Neutrophil (primary cell): ENCODE results near the gene GIPC2.
"Not testable (repeated sequence)": the region's sequence is repeated elsewhere in the genome, so short reads cannot be mapped to it uniquely, and the experiment has no call there.

ENCODE experiments used
- H3K27ac ChIP-seq: fragments of 200-600 bp; sonication (generic); 2 replicates; pipeline ENCODE4 v1.5.1; 2016; ENCODE audit warnings: mild to moderate bottlenecking, moderate library complexity
- H3K27me3 ChIP-seq: fragments of 200-600 bp; sonication (generic); 2 replicates; pipeline ENCODE4 v1.6.0; 2016; ENCODE audit warnings: mild to moderate bottlenecking
- H3K36me3 ChIP-seq: fragments of 200-600 bp; sonication (generic); 2 replicates; pipeline ENCODE4 v1.5.1; 2017
- H3K4me1 ChIP-seq, 2 experiments: fragments of 200-600 bp in 1 of 2; sonication (generic) in 1 of 2; 1 replicate in 1 of 2; 2 replicates in 1 of 2; pipeline versions ENCODE4 v1.5.1 to v1.6.1; 2013 to 2016; ENCODE audit warnings: low read depth in 1 of 2, low read length in 1 of 2, mild to moderate bottlenecking in 1 of 2, moderate library complexity in 1 of 2; ENCODE audit not compliant: control insufficient read depth in 1 of 2, insufficient read depth in 1 of 2
- H3K4me3 ChIP-seq, 2 experiments: fragments of 200-600 bp in 1 of 2; sonication (generic) in 1 of 2; 1 replicate in 1 of 2; 2 replicates in 1 of 2; pipeline ENCODE4 v1.5.1; 2013 to 2016; ENCODE audit warnings: low read depth in 1 of 2, low read length in 1 of 2, mild to moderate bottlenecking in 1 of 2, moderate library complexity in 1 of 2
- H3K9me3 ChIP-seq: fragments of 200-600 bp; sonication (generic); 2 replicates; pipeline ENCODE4 v1.5.1; 2016
- TF ChIP-seq, protein P1 (sequence below): fragments of 200-600 bp; sonication (generic); IDR thresholded peaks from 2 replicates; pipeline ENCODE4 v1.5.1; 2016; ENCODE audit warnings: antibody characterized with exemption

The GIPC2 gene

DNA sequence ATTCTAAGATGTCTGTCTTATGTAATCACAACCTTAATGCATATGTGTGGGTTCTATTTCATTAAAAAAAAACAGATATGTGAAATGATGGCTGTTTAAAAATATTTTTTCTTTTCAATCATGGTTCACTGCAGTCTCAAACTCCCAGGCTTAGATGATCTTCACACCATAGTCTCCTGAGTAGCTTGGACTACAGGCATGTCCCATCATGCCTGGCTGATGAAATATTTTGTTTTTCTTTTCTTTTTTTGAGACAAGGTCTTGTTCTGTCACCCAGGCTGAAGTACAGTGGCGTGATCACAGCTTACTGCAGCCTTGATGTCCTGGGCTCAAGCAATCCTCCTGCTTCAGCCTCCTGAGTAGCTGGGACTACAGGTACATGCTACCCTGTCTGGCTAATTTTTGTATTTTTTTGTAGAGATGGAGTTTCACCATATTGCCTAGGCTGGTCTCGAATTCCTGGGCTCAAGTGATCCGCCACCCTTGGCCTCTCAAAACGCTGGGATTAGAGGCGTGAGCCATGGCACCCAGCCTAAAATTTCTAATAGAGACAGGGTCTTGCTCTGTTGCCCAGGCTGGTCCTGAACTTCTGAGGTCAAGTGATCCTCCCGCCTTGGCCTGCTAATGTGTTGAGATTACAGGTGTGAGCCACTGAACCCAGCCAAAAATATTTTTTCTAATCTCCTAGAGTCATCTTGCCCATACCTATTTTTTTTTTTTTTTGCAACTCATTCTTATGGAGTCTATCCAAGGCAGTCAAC lies 67.6 kb downstream of the GIPC2 start:
- Histone ChIP-seq H3K36me3 (no peaks in the 10 kb centered on the region), H3K4me3 (no peak overlapping the region), H3K4me1 (no peaks in the 10 kb centered on the region), H3K9me3 (no peaks in the 10 kb centered on the region), H3K27me3 (no peaks in the 10 kb centered on the region), H3K27ac (no peak overlapping the region)
- TF ChIP-seq, protein P1, sequence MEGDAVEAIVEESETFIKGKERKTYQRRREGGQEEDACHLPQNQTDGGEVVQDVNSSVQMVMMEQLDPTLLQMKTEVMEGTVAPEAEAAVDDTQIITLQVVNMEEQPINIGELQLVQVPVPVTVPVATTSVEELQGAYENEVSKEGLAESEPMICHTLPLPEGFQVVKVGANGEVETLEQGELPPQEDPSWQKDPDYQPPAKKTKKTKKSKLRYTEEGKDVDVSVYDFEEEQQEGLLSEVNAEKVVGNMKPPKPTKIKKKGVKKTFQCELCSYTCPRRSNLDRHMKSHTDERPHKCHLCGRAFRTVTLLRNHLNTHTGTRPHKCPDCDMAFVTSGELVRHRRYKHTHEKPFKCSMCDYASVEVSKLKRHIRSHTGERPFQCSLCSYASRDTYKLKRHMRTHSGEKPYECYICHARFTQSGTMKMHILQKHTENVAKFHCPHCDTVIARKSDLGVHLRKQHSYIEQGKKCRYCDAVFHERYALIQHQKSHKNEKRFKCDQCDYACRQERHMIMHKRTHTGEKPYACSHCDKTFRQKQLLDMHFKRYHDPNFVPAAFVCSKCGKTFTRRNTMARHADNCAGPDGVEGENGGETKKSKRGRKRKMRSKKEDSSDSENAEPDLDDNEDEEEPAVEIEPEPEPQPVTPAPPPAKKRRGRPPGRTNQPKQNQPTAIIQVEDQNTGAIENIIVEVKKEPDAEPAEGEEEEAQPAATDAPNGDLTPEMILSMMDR = no peak

DNA sequence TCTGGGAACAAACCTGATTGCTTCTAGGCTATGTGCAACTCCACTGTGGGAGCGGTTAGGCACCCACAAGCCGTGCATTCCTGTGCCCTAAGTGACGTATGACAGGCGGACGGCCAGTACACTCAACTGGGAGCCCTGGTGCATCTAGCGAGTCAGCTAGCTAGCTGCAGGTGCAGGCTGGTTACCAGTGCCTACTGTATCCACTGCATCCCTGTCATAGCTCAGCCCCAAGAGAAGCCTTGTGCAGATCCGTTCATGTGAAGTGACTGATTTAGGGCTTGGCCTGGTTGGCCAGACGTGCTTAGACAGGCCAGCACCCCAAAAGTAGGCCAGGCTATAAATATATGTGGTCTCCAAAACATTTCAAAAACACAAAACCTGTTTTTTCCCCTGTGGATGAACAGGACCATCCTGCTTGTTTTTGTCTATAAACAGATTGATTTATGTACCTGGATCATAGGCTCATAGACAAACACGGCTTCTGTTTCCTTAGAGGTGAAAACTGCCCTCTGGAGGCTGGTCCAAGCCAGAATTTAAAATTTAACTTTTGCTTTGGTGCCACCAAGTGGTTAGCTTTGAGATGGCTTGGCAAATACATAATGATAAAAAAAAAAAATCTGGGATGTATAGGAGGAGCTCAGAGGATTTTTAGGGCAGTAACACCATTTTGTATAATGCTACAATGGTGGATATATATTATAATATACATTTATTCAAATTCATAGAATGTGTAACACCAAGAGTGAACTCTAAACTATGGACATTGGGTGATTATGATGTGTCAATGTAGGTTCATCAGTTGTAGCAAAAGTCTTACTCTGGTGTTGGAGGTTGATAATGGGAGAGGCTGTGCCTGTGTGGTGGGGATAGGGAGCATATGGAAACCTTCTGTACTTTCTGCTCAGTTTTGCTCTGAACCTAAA lies 68.5 kb downstream of the GIPC2 start:
- TF ChIP-seq, protein P1 = no peak
- no peaks in the 10 kb centered on the region for H3K36me3 ChIP-seq
- no peak overlapping the region for H3K27ac ChIP-seq
- H3K27me3 ChIP-seq = no peaks in the 10 kb centered on the region
- no peak overlapping the region for H3K4me3 ChIP-seq
- H3K9me3 ChIP-seq = no peaks in the 10 kb centered on the region
- no peaks in the 10 kb centered on the region for H3K4me1 ChIP-seq

DNA sequence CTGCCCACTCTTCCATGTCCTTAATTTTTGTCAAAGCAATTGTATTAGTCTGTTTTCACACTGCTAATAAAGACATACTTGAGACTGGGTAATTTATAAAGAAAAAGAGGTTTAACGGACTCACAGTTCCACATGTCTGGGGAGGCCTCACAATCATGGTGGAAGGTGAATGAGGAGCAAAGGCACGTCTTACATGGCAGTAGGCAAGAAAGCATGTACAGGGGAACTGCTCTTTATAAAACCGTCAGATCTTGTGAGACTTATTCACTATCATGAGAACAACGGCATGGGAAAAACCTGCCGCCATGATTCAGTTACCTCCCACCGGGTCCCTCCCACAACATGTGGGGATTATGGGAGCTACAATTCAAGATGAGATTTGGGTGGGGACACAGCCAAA lies 74.7 kb downstream of the GIPC2 start:
- not testable (repeated sequence) for H3K27ac ChIP-seq, H3K9me3 ChIP-seq, H3K36me3 ChIP-seq, H3K4me3 ChIP-seq, H3K4me1 ChIP-seq, H3K27me3 ChIP-seq

DNA sequence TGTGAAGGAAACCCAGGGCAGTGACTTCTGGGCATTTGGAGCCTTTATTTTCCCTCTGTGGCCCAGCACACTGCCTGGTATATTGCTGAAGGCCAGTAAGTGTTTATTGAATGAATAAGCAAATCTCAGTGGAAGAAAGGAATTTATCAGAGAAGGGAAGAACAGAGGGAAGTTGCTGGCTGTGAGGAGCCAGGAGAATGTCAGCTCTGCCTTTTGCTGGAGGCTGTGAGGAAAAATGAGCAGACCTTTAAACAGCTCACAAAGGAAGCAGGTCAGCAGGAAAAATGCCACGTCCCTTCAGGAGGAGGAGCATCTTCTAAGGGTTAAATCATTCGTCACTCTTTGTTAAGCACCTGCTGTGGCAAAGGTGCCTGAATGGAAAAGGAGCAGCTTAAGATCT lies 75.9 kb downstream of the GIPC2 start:
- H3K36me3 ChIP-seq = no peaks in the 10 kb centered on the region
- H3K4me1 ChIP-seq = no peaks in the 10 kb centered on the region
- no peaks in the 10 kb centered on the region for H3K9me3 ChIP-seq
- H3K27ac ChIP-seq = no peak overlapping the region
- TF ChIP-seq, protein P1 = no peak
- H3K27me3 ChIP-seq = no peaks in the 10 kb centered on the region
- H3K4me3 ChIP-seq = no peak overlapping the region

- H3K27ac ChIP-seq = no peak overlapping the region
- H3K4me1 ChIP-seq = no peaks in the 10 kb centered on the region
- TF ChIP-seq, protein P1 = no peak
- H3K4me3 ChIP-seq = no peak overlapping the region
- H3K27me3 ChIP-seq = no peaks in the 10 kb centered on the region
- no peaks in the 10 kb centered on the region for H3K36me3 ChIP-seq
- H3K9me3 ChIP-seq = no peaks in the 10 kb centered on the region
Observed at GRCh38 chr1:78122389-78122788, 76.6 kb downstream of the GIPC2 start.

- Histone ChIP-seq H3K4me3 (no peak overlapping the region), H3K36me3 (no peaks in the 10 kb centered on the region), H3K9me3 (no peaks in the 10 kb centered on the region), H3K27me3 (no peaks in the 10 kb centered on the region), H3K4me1 (no peaks in the 10 kb centered on the region), H3K27ac (no peak overlapping the region)
- TF ChIP-seq, protein P1 = no peak
Observed at GRCh38 chr1:78126506-78126905, 80.7 kb downstream of the GIPC2 start.
